GM03348 (cell line): ENCODE results near the gene KCNS3.
A peak's percentile ranks its signal among the peaks of the same experiment; 100 is the strongest.

Source experiments
- DNase-seq: peaks from one replicate; pipeline ENCODE4 v3.0.0; 2012; ENCODE audit warnings: low spot score

Gene KCNS3

GRCh38 chr2:17878281-17879136, at the start of gene KCNS3:
TSS of gene KCNS3 (plus strand) at chr2:17878667. CDS start at chr2:17931009, 52,342 bp downstream.
- DNase-seq: peak; percentile 96

DNA sequence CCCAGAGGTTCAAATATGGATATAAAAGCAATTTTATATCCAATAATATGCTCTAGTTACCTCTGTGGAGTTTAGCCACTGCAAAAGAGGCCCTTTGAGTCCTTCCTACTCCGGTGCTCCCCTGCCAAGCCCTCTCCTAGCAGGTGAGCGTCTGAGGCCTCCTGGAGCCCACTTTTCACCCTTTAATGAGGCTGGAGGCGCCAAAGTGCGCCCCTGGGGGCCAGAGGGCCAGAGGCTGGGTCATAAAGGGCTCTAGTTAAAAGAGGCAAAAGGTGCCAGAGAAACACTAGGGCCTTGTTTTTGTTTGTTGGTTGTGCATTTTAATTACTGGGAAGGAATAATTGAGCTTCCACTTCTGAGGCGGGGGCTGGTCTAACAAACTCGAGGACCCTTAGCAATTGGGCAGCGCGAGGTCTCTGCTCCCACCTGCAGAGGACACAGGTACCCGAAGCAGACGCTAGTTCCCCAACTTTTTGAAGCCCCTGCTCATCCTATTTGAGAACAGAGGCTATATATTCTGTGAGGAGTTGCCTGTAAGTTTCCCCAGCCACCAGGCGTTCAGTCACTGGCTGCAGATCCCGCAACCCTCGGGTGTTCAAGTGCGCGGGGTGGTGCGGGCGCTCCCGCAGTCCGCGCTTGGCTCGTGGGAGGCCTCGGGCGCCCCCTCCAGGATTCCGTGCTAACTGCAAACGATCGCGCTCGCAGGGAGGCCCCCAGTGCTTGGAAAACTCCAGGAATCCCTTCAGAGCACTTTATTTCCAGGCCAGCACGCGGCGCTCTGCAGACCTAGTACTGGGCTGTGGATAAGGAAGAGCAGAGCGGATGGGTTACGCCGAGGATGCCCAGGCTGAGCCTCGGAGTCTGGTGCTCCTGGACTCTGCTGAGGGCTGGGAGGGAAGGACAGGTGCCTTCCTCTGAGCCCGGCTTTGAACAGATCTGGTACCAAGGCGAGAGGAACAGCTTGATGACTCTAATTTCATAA, 48.1 kb upstream of the KCNS3 start:
- peak; percentile 91 for DNase-seq

GRCh38 chr2:17835516-17835915, 43.0 kb upstream of the KCNS3 start:
- DNase-seq: no peak

DNA sequence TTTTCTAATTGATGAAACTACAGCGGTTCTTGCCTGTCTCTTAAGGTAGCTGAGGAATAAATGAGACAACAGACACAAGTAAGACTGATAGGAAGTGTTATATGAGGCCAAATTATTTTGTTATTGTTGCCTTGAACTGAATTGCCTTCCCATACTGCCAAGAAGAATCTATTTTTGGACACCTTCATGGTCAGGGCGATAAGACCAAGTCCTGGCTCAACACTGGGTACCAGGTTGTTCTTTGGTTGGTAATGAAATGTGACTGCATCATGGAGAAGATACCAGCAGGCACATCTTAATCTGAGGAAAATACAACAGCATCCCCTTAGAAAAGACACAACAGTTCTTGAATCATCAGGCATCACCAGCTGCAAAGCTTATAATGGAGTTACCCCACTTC, 38.5 kb upstream of the KCNS3 start:
- DNase-seq: no peak

DNA sequence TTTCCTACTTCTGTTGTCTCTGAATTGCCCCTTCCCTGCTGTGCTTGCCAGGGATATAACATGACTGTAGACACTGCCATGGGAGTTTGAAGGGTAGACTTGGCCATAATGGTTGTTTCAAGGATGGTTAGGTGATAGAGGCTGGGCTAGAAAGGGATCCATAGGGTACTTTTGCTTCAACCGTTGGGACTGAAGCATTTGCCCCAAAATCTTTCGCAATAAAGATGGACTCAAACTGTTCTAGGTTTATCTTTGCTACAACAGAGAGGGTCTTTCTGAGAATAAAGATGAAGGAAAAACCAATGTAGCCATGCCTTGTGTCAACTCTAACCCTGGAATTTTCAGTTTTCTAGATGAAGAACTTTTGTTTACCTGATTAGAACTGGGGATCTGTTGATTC, 35.0 kb upstream of the KCNS3 start:
- DNase-seq: no peak

DNA sequence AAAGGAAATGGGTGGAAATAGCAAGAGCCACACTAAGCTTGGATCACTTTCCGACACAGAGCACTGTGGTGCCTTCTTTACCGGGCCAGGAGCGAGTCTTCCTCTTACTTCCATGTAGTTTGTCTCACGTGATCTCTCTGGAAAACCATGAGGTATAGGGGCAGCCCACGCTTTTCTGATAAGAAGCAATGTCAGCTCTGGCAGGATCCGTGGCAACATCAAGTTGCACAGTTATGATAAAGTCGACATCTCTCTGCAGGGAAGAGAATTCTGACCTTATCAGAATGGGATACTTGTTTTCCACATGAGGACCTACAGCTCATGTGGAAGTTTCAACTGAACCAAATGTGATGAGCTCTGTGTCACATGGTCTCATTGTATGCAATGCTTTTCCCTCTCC, 32.7 kb upstream of the KCNS3 start:
- no peak for DNase-seq

DNA sequence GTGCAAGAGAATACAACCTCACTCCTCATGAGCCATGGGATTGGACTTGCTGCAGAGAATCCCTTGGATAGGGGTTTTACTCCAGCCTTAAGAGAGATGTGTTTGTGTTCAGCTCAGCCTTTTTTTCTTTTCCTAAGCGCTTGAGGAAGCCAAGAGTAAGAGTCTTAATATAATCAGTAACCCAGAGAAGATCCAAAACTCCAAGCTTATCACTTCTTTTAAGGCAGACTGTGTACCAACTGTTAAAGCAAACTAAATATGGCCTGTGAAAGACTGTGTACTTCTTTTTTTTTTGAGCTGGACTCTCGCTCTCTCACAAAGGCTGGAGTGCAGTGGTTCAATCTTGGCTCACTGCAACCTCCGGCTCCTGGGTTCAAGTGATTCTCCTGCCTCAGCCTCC, 31.8 kb upstream of the KCNS3 start:
- DNase-seq: no peak

DNA sequence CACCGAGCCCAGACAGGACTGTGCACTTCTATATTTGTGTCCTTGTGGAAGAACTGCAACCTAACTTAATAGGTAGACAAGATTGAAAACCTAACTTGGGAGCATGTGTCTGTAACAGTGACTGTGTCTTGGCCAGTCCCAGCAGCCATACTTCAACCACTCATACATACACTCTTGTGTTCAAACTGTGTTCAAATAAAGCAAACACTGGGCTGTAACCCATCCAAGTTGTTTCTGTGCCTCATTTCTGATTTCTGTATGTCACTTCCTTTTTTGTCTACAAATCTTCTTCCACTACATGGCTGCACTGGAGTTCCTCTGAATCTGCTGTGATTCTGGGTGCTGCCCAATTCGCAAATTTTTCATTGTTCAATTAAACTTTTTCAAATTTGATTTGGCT, 31.2 kb upstream of the KCNS3 start:
- DNase-seq: no peak

DNA sequence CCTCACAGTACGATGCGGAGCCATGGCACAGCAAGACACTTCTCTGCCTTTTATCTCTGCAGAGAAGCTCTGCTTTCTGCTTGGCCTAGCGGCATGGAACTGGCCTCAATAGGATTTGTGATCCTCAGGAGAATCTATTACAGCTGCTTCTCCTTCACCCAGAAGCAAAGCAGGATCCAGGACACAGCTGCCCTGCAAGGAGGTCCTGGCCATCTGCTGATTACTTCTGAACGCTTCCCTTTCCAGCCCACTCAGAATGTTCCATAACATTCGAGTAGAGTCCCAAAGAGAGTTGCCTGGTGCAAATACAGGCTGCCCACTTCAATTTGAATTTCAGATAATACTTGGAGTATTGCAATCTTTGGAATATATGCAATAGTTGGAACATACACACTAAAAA, 29.2 kb upstream of the KCNS3 start:
- DNase-seq: no peak

- DNase-seq: no peak
These were observed 28.3 kb upstream of the KCNS3 start for GRCh38 chr2:17850151-17850550.

GRCh38 chr2:17851731-17852585, 26.5 kb upstream of the KCNS3 start:
- DNase-seq: peak; percentile 88

DNA sequence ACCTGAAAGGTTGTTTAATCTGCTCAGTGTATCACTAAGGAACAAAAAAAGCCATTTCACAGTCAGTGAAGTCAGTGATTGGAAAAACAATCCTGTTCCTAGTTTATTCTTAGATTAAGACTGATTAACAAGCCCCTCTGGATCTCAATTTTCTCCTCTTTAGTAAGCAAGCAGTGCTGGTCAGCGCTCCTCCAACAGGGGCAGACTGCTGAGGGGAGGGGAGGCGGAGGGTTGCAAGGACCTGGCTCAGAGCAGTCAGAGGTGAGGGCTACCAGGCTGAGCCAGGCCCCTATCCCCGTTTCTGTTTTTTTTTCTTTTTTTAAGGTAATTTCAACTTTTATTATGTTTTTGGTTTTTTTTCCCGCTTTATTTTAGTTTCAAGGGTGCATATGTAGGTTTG, 24.7 kb upstream of the KCNS3 start:
- DNase-seq: no peak

DNA sequence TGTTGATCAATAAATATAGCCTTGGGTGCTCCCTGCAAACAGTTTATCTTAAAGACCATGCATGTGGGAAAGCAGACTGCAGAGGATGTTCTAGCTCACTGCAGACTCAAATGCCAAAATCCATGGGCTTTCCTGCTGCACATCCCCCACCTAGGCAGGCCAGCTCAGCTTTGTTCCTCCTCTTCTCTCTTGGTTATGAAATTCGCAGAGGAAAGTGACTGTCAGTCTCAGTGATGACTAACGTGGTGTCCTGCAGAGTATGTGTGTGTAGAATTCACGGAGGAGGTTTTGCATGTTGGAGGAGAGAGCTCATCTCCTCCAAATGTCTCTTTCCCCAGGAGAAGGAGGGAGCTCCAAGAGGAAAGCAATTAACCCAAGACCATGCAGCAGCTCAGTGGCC, 21.4 kb upstream of the KCNS3 start:
- peak; percentile 36 for DNase-seq

- DNase-seq: no peak
These were observed 20.4 kb upstream of the KCNS3 start for GRCh38 chr2:17858064-17858463.

DNA sequence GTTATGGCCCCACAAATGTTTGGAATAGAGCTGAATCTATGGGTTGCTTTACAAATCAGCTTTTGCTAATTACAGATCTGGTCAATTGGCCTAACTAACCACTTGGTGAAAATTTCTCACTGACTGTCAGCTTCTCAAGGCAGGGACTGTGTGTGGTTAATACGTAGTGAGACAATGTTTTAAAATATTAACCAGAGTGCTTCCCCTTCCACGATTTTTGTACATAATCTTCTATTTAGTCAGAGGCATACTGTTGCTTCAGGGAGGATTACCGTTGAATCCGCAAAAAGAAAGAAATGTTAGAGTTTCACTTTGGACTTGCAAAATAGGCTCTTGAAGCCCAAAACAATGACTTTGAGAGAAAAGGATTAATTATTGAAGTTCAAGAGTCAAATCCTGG, 14.9 kb upstream of the KCNS3 start:
- DNase-seq: no peak

GRCh38 chr2:17864676-17865075, 13.8 kb upstream of the KCNS3 start:
- DNase-seq: no peak

- DNase-seq: no peak
These were observed 11.3 kb upstream of the KCNS3 start for GRCh38 chr2:17867133-17867532.

- DNase-seq: no peak
These were observed 9.3 kb upstream of the KCNS3 start for GRCh38 chr2:17869128-17869527.

DNA sequence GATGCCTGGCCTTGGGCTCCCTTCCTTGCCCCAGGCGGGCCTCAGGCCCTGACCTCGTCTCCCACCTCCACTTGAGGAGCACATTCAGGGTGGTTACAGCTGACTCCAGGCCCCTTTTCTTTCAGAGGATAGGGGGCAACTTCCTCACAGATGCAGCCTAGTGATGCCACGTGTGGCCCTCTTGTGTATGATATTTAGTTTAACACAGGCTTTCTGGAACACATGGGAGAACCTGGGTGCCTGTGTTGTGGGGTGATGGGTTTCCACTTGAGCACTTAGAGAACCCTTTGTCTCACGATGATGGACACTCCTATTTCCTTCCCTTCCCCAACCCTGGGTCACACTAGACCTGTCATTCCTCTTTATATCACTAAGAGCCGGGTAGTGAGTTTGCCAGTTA, 6.8 kb upstream of the KCNS3 start:
- no peak for DNase-seq

GRCh38 chr2:17873021-17873420, 5.4 kb upstream of the KCNS3 start:
- DNase-seq: no peak

DNA sequence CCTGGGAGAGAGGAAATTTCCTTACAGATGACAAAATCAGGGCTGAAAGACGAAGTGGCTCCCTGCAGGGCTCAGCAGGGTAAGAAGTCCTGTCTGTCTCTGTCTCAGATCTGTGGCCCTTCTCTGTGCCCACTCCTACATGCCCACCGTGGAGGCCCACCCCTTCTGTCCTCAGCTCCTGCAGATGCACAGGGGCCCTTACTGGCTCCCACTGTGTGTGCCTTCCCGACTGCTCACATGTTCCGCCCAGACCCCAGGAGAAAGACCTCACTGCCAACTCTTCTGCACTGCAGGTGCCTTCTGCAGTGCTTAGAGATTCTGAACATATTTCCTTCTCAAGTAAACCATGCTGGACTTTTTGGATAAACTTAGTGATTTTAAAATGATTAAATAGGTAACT, 1.9 kb upstream of the KCNS3 start:
- no peak for DNase-seq

GRCh38 chr2:17877811-17878280, 621 bp upstream of the KCNS3 start:
- DNase-seq: peak; percentile 32
